Astrocyte of the hippocampus (primary cell): Measurements from ENCODE around the gene SOHLH2.

ENCODE experiments used
- DNase-seq: peaks from one replicate; pipeline ENCODE4 v3.0.0; 2011; ENCODE audit warnings: low read depth, low spot score

The SOHLH2 gene

GRCh38 chr13:36131931-36132297 is 82.4 kb downstream of the SOHLH2 start:
- peak; percentile 75 for DNase-seq

GRCh38 chr13:36131222-36131930 is 83.0 kb downstream of the SOHLH2 start, which contains the start of gene DCLK1:
Gene DCLK1 (minus strand): TSS chr13:36131382.
- DNase-seq, result peak; percentile 90

DNA sequence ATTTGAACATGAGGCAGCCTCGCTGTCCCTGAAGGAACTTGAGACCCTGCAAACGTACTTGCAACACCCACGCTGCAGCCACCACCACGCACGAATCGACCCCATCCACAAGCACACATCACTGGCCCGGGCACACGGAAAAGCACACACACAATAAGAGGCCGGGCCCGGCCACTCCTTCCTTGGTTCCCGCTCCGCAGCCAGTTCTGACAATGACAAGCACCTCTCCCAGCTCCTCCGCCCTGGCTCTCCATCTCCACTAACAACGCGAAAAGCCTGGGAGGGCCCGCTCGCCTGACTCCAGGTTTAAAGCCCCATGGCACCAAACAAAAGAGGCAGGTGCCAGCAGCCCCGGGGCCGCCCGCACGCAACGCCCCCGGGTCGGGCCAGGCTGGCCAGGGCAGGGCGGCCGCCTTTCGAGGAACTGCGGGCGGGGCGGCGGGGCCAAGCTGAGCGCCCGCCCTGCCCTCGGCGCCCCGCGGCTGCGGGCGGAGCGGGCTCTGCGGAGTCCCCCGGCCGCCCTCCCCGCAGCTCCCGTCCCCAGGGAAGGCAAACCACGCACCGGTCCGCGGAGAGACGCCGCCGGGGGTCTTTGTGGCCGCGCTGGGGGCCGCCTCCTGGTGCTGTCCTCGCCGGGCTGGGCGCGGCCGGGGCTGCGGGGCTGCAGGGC is 83.7 kb downstream of the SOHLH2 start:
- DNase-seq, result peak; percentile 61

GRCh38 chr13:36130193-36130551 is 84.2 kb downstream of the SOHLH2 start:
- no peak for DNase-seq

DNA sequence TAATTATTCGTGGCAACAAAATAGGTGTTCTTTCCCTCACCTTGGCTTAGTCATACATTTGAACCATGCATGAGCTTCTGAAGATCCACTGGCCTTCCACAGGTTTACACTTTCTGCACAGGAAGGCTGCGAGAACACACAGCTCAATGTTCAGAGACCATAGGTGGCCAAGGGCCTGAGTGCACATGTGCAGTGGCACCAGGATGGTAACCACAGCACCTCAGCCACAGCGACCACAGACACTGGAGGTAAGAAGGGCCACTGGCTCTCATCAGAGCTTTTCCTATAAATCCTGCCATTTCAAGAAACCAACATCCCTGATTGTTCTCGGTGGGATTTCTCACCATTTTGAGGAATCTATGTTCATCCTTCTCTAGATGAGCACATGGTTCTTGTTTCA is 84.8 kb downstream of the SOHLH2 start:
- DNase-seq, result no peak

DNA sequence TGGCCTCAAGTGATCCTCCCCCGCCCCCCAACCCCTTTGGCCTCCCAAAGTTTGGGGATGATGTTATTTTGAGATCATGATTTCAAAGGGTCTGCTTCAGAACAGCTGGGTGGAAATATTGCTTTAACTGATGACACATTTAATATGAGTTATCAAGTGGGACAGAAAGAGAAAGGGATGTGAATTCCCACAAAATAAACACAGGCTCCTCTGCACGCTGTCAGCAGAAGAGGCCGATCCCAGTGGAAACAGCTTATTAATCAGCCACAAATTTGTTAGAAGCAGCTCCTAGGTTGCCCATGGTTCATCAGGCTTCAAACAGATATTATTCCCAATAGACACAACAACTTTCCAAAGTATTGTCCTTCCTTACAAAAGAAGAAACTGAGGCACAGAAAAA is 87.9 kb downstream of the SOHLH2 start:
- no peak for DNase-seq

DNA sequence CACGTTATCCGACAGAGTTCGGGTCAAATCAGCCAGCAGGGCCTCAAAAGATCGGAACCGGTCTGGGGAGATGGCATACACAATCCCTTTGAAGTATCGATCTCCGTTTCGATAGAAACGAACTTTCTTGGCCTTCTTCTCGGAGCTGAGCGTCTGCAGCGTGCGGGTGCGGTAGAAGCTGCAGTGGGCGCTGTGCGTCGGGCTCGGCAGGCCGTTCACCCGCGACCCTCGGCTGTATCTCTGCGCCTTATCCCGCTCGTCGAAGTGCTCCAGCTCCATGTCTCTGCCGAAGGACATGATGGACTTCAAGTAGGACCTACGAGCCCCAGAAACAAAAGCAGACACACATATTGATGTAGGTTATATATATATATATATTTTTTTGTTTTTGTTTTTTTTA is 88.5 kb downstream of the SOHLH2 start:
- DNase-seq, result no peak

- DNase-seq, result peak; percentile 96
These were observed 90.0 kb downstream of the SOHLH2 start for GRCh38 chr13:36124236-36124822.
